Parathyroid adenoma (tissue), 2 donors: Measurements from ENCODE around the gene AMHR2.

Experiments
- H2AFZ ChIP-seq: fragments of 300-600 bp; sonication (generic); one replicate; pipeline ENCODE4 v1.7.0; 2017; ENCODE audit warnings: antibody characterized with exemption, mild to moderate bottlenecking
- H3K27ac ChIP-seq: fragments of 300-600 bp; sonication (generic); one replicate; pipeline ENCODE4 v1.7.0; 2017
- H3K27me3 ChIP-seq: fragments of 300-600 bp; sonication (generic); one replicate; pipeline ENCODE4 v1.7.0; 2017; ENCODE audit warnings: low read length; ENCODE audit not compliant: control insufficient read depth, insufficient read depth
- H3K36me3 ChIP-seq: fragments of 300-600 bp; sonication (generic); one replicate; pipeline ENCODE4 v1.7.0; 2017; ENCODE audit warnings: low read length; ENCODE audit not compliant: control insufficient read depth, insufficient read depth
- H3K4me1 ChIP-seq: fragments of 300-600 bp; sonication (generic); one replicate; pipeline ENCODE4 v1.7.0; 2017; ENCODE audit warnings: control low read depth
- H3K4me2 ChIP-seq: fragments of 300-600 bp; sonication (generic); one replicate; pipeline ENCODE4 v1.7.0; 2017; ENCODE audit warnings: low read length
- H3K4me3 ChIP-seq: fragments of 300-600 bp; sonication (generic); one replicate; pipeline ENCODE4 v1.7.0; 2017; ENCODE audit warnings: low read depth, low read length
- H3K79me2 ChIP-seq: fragments of 300-600 bp; sonication (generic); one replicate; pipeline ENCODE4 v1.7.0; 2017; ENCODE audit warnings: control low read depth
- H3K9ac ChIP-seq: fragments of 300-600 bp; sonication (generic); one replicate; pipeline ENCODE4 v1.7.0; 2017; ENCODE audit warnings: mild to moderate bottlenecking
- H3K9me3 ChIP-seq: fragments of 300-600 bp; sonication (generic); one replicate; pipeline ENCODE4 v1.7.0; 2017; ENCODE audit warnings: low read length; ENCODE audit not compliant: control insufficient read depth
- TF ChIP-seq, protein P1 (sequence below): fragments of 300-600 bp; sonication (generic); IDR thresholded peaks from one replicate; pipeline ENCODE4 v1.7.0; 2017; ENCODE audit warnings: antibody characterized with exemption, mild to moderate bottlenecking
- donor health status: primary hyperparathyroidism.

Gene AMHR2

GRCh38 chr12:53424626-53425514, 1.2 kb downstream of the AMHR2 start:
- Histone ChIP-seq H3K27me3 (no peaks in the 10 kb centered on the region), H3K27ac (no peak overlapping the region), H3K9ac (no peak overlapping the region), H3K9me3 (no peaks in the 10 kb centered on the region), H3K79me2 (no peaks in the 10 kb centered on the region), H3K4me1 (no peaks in the 10 kb centered on the region), H3K4me3 (no peak overlapping the region), H3K4me2 (no peak overlapping the region), H2AFZ (no peak overlapping the region), H3K36me3 (no peaks in the 10 kb centered on the region)
- TF ChIP-seq, protein P1, sequence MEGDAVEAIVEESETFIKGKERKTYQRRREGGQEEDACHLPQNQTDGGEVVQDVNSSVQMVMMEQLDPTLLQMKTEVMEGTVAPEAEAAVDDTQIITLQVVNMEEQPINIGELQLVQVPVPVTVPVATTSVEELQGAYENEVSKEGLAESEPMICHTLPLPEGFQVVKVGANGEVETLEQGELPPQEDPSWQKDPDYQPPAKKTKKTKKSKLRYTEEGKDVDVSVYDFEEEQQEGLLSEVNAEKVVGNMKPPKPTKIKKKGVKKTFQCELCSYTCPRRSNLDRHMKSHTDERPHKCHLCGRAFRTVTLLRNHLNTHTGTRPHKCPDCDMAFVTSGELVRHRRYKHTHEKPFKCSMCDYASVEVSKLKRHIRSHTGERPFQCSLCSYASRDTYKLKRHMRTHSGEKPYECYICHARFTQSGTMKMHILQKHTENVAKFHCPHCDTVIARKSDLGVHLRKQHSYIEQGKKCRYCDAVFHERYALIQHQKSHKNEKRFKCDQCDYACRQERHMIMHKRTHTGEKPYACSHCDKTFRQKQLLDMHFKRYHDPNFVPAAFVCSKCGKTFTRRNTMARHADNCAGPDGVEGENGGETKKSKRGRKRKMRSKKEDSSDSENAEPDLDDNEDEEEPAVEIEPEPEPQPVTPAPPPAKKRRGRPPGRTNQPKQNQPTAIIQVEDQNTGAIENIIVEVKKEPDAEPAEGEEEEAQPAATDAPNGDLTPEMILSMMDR = no peak

DNA sequence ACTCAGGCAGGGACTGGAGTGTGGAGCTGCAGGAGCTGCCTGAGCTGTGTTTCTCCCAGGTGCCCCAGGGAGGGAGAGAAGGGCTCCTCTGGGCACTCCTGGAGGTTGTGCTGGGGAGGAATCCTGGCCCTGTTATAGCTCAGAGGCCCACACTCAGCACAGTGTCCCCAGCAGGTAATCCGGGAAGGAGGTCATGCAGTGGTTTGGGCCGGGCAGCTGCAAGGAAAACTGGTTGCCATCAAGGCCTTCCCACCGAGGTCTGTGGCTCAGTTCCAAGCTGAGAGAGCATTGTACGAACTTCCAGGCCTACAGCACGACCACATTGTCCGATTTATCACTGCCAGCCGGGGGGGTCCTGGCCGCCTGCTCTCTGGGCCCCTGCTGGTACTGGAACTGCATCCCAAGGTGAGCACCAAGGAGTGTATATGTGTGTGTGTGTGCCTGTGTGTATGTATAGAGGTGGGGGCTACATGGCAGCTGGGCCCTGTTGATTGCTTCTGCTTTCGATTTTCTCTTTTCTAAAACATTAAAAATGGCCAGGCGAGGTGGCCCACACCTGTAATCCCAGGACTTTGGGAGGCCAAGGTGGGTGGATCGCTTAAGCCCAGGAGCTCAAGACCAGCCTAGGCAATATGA, 2.0 kb downstream of the AMHR2 start:
- H3K79me2 ChIP-seq = no peaks in the 10 kb centered on the region
- H3K4me2 ChIP-seq = no peak overlapping the region
- H3K4me1 ChIP-seq = peaks cover 3% of the 10 kb centered on the region
- H3K4me3 ChIP-seq = no peak overlapping the region
- no peaks in the 10 kb centered on the region for H3K36me3 ChIP-seq
- TF ChIP-seq, protein P1 = no peak
- H3K9ac ChIP-seq = no peak overlapping the region
- no peak overlapping the region for H3K27ac ChIP-seq
- no peaks in the 10 kb centered on the region for H3K27me3 ChIP-seq
- no peak overlapping the region for H2AFZ ChIP-seq
- H3K9me3 ChIP-seq = no peaks in the 10 kb centered on the region

- TF ChIP-seq, protein P1 = no peak
- no peak overlapping the region for H3K27ac ChIP-seq
- H3K79me2 ChIP-seq = no peaks in the 10 kb centered on the region
- H3K27me3 ChIP-seq = no peaks in the 10 kb centered on the region
- H3K9ac ChIP-seq = no peak overlapping the region
- H3K4me3 ChIP-seq = no peak overlapping the region
- peaks cover 5% of the 10 kb centered on the region for H3K4me1 ChIP-seq
- H3K36me3 ChIP-seq = no peaks in the 10 kb centered on the region
- H3K4me2 ChIP-seq = no peak overlapping the region
- no peak overlapping the region for H2AFZ ChIP-seq
- no peaks in the 10 kb centered on the region for H3K9me3 ChIP-seq
Measured at GRCh38 chr12:53427905-53428594, 4.4 kb downstream of the AMHR2 start.

GRCh38 chr12:53428741-53429140, 5.1 kb downstream of the AMHR2 start:
- Histone ChIP-seq H3K79me2 (no peaks in the 10 kb centered on the region), H3K27me3 (no peaks in the 10 kb centered on the region), H3K9me3 (no peaks in the 10 kb centered on the region), H3K36me3 (no peaks in the 10 kb centered on the region), H3K4me1 (peaks cover 5% of the 10 kb centered on the region), H2AFZ (no peak overlapping the region), H3K27ac (no peak overlapping the region), H3K4me2 (no peak overlapping the region), H3K4me3 (no peak overlapping the region), H3K9ac (no peak overlapping the region)
- TF ChIP-seq, protein P1 = no peak
